CD4-positive, alpha-beta T cell (primary cell): ENCODE results near the gene TIE1. TPM values are rescaled to one million over a fixed set of nuclear protein-coding genes. Genes with fewer than 3 reads are reported as not detected.

Source experiments
- ATAC-seq: fragments of 200-7000 bp; cut with Tn5 transposase; one replicate; pipeline ENCODE4 v1.10.0; 2022; ENCODE audit warnings: mild to moderate bottlenecking; ENCODE audit not compliant: poor library complexity
- CTCF ChIA-PET: fragments of 350-600 bp; sonication (Branson Sonifier 250); formaldehyde crosslinking; loops from one replicate; lab custom pipeline; 2021; ENCODE audit warnings: antibody characterized with exemption, inconsistent platforms; lab: Charles Lee
- POLR2A ChIA-PET: fragments of 350-600 bp; sonication (Branson Sonifier 250); formaldehyde crosslinking; loops from one replicate; lab custom pipeline; 2021; ENCODE audit warnings: antibody characterized with exemption, inconsistent platforms; lab: Charles Lee
- DNase-seq, 14 experiments: peaks; one replicate each; pipeline ENCODE4 v3.0.0-alpha.2; 2013 to 2020; ENCODE audit warnings: mixed read lengths in 2 of 14
- H3K27ac ChIP-seq, 2 donors: one replicate each; pipeline versions ENCODE4 v1.5.1 to v1.7.0; 2013; ENCODE audit warnings: low read length in 2 of 2, low read depth in 1 of 2, mild to moderate bottlenecking in 1 of 2
- H3K27me3 ChIP-seq, 2 experiments: 1 replicate in 1 of 2; 2 replicates in 1 of 2; pipeline versions ENCODE4 v1.6.1 to v1.7.0; 2013; ENCODE audit warnings: low read length in 2 of 2, control low read depth in 1 of 2, mild to moderate bottlenecking in 1 of 2, moderate library complexity in 1 of 2; ENCODE audit not compliant: insufficient read depth in 2 of 2, control insufficient read depth in 1 of 2
- H3K36me3 ChIP-seq: one replicate; pipeline ENCODE4 v1.6.1; 2013; ENCODE audit warnings: low read length, control low read depth; ENCODE audit not compliant: insufficient read depth
- H3K4me1 ChIP-seq: one replicate; pipeline ENCODE4 v1.6.1; 2013; ENCODE audit warnings: low read length, control low read depth; ENCODE audit not compliant: insufficient read depth
- H3K4me3 ChIP-seq: one replicate; pipeline ENCODE4 v1.5.1; 2013; ENCODE audit warnings: mild to moderate bottlenecking, low read length, moderate library complexity
- H3K9me3 ChIP-seq, 2 experiments: 1 replicate in 1 of 2; 2 replicates in 1 of 2; pipeline versions ENCODE4 v1.6.1 to v1.7.0; 2013; ENCODE audit warnings: low read length in 2 of 2, mild to moderate bottlenecking in 2 of 2, control low read depth in 1 of 2, moderate library complexity in 1 of 2; ENCODE audit not compliant: control insufficient read depth in 1 of 2, insufficient read depth in 1 of 2
- H3K27ac Mint-ChIP-seq: one replicate; pipeline ENCODE4 v1.8.0; 2020; ENCODE audit warnings: mixed read lengths
- H3K27me3 Mint-ChIP-seq: one replicate; pipeline ENCODE4 v1.8.0; 2021; ENCODE audit warnings: mixed read lengths
- H3K36me3 Mint-ChIP-seq: one replicate; pipeline ENCODE4 v1.8.0; 2021; ENCODE audit warnings: low read depth, mixed read lengths
- H3K4me1 Mint-ChIP-seq: one replicate; pipeline ENCODE4 v1.8.0; 2021; ENCODE audit warnings: low read depth, mixed read lengths
- H3K4me3 Mint-ChIP-seq: one replicate; pipeline ENCODE4 v1.8.0; 2020; ENCODE audit warnings: mild to moderate bottlenecking, mixed read lengths
- H3K9me3 Mint-ChIP-seq: one replicate; pipeline ENCODE4 v1.8.0; 2020; ENCODE audit warnings: mixed read lengths
- CTCF ChIP-seq: fragments of 200-600 bp; IDR thresholded peaks from one replicate; pipeline ENCODE4 v1.8.0; 2022; ENCODE audit warnings: antibody characterized with exemption, mild to moderate bottlenecking
- intact Hi-C, 2 experiments: fragments of 100-400 bp; cut with DNase I in 1 of 2; cut with micrococcal nuclease in 1 of 2; formaldehyde crosslinking; loops; one replicate each; pipeline versions ENCODE4 v1.15.1 to v1.9.0; 2023 to 2025; cut with DNase I, micrococcal nuclease
- microRNA-seq: library from miRNA; unstranded; fragments of <30 nt; microRNA quantifications from one replicate; pipeline ENCODE4 v1.2.0, GENCODE V29; 2021; ENCODE audit warnings: borderline microRNAs expressed, borderline replicate concordance
- total RNA-seq, 174 experiments: library from RNA in 2 of 174; stranded (reverse) in 2 of 174; gene quantifications; one replicate each; pipeline ENCODE4 v1.2.3 and lab custom pipeline; 2021 to 2026

TIE1 gene
- total RNA-seq, 2 experiments from 2014 or later, result not detected

- Mint-ChIP-seq H3K36me3 (peaks cover 8% of the 10 kb centered on the region), H3K9me3 (no peaks in the 10 kb centered on the region), H3K4me3 (no peak overlapping the region), H3K27ac (no peak overlapping the region), H3K4me1 (peaks cover 28% of the 10 kb centered on the region), H3K27me3 (no peaks in the 10 kb centered on the region)
- Histone ChIP-seq H3K27ac (no peak overlapping the region), H3K4me1 (peaks cover 20% of the 10 kb centered on the region), H3K9me3 (no peaks in the 10 kb centered on the region), H3K27me3 (no peaks in the 10 kb centered on the region), H3K4me3 (no peak overlapping the region), H3K36me3 (no peaks in the 10 kb centered on the region)
- POLR2A ChIA-PET, result no interaction called here
- DNase-seq (no peak), ATAC-seq (no peak)
- TF ChIP-seq CTCF, result no peak
- intact Hi-C loops, result no loop called here
- CTCF ChIA-PET, result interaction anchor here (0.6 kb wide), 1 partner anchor 17 kb away, joined by 5 read pairs; no protein-coding TSS in a partner anchor
Measured at GRCh38 chr1:43372172-43372571, 71.4 kb downstream of the TIE1 start.

Small RNAs within 50 kb of the gene (microRNA-seq; reads per million reads assigned to microRNA genes)
- 2.0 reads per million, percentile 5 among the genes with 10 or more reads in this experiment for gene MIR6734

Other genes starting within 250 kb of the TIE1 start
- gene EBNA1BP2, start 128.7 kb upstream of the TIE1 start, total RNA-seq, result 10 to 100 TPM; 14.8 to 15.1 TPM
- gene CFAP57, start 128.7 kb upstream of the TIE1 start, total RNA-seq, result not detected
- gene TMEM125, start 31.0 kb upstream of the TIE1 start, total RNA-seq, result not detected
- gene C1orf210, start 15.4 kb upstream of the TIE1 start, total RNA-seq, result not detected
- gene MPL, start 36.8 kb downstream of the TIE1 start, total RNA-seq, result not detected
- gene CDC20, start 58.0 kb downstream of the TIE1 start, total RNA-seq, result 1 to 10 TPM; 1.1 to 1.8 TPM
- 10 to 100 TPM; 28.7 to 31.2 TPM for gene ELOVL1, start 67.0 kb downstream of the TIE1 start, total RNA-seq
- 10 to 100 TPM; 14.8 to 17.6 TPM for gene MED8, start 88.8 kb downstream of the TIE1 start, total RNA-seq
- 10 to 100 TPM; 69.7 to 72.5 TPM for gene SZT2, start 88.9 kb downstream of the TIE1 start, total RNA-seq
- gene HYI, start 152.9 kb downstream of the TIE1 start, total RNA-seq, result 10 to 100 TPM; 26.1 to 31.6 TPM
- gene PTPRF, start 229.9 kb downstream of the TIE1 start, total RNA-seq, result under 1 TPM; 0.14 TPM